ENCODE measurements around the gene SOX1.

SOX1 gene

GRCh38 chr13:112106478-112107141 lies 39.7 kb downstream of the SOX1 start:
- no peak for DNase-seq (ENCODE audit: low read depth)

GRCh38 chr13:112107289-112107688 lies 40.3 kb downstream of the SOX1 start:
- DNase-seq (ENCODE audit: low read depth): no peak

GRCh38 chr13:112110479-112110878 lies 43.5 kb downstream of the SOX1 start:
- no peak for DNase-seq (ENCODE audit: low read depth)

- DNase-seq (ENCODE audit: low read depth): no peak
Measured at GRCh38 chr13:112111239-112111857, 44.4 kb downstream of the SOX1 start.

GRCh38 chr13:112112534-112113276 lies 45.8 kb downstream of the SOX1 start:
- DNase-seq (ENCODE audit: low read depth): no peak

GRCh38 chr13:112113348-112113747 lies 46.4 kb downstream of the SOX1 start:
- DNase-seq (ENCODE audit: low read depth): no peak

- DNase-seq (ENCODE audit: low read depth): no peak
Measured at GRCh38 chr13:112113851-112114250, 46.9 kb downstream of the SOX1 start.

GRCh38 chr13:112114391-112114790 lies 47.4 kb downstream of the SOX1 start:
- no peak for DNase-seq (ENCODE audit: low read depth)

GRCh38 chr13:112115403-112116091 lies 48.6 kb downstream of the SOX1 start:
- no peak for DNase-seq (ENCODE audit: low read depth)

GRCh38 chr13:112116187-112116950 lies 49.4 kb downstream of the SOX1 start:
- DNase-seq (ENCODE audit: low read depth): no peak

- no peak for DNase-seq (ENCODE audit: low read depth)
Measured at GRCh38 chr13:112117258-112117954, 50.5 kb downstream of the SOX1 start.

GRCh38 chr13:112117955-112118302 lies 51.0 kb downstream of the SOX1 start:
- DNase-seq (ENCODE audit: low read depth): no peak

GRCh38 chr13:112118451-112119064 lies 51.6 kb downstream of the SOX1 start:
- DNase-seq (ENCODE audit: low read depth): no peak

GRCh38 chr13:112119192-112120030 lies 52.5 kb downstream of the SOX1 start:
- DNase-seq (ENCODE audit: low read depth): no peak

GRCh38 chr13:112120031-112120373 lies 53.1 kb downstream of the SOX1 start:
- no peak for DNase-seq (ENCODE audit: low read depth)
